HepG2 (cell line): Measurements from ENCODE around the gene NUP88. TPM values are rescaled to one million over a fixed set of nuclear protein-coding genes. Genes with fewer than 3 reads are reported as not detected.

Source experiments
- CHD4 ChIP-seq: fragments of 200-600 bp; sonication (generic); IDR thresholded peaks from 2 replicates; pipeline ENCODE4 v1.7.0; 2017; ENCODE audit warnings: mild to moderate bottlenecking, low read length, borderline replicate concordance
- DR1 ChIP-seq: sonication (generic); formaldehyde crosslinking; IDR thresholded peaks from 2 replicates; pipeline ENCODE4 v1.8.0; 2021; ENCODE audit warnings: mild to moderate bottlenecking, missing genetic modification reagents, inconsistent platforms
- KLF13 ChIP-seq: sonication (generic); formaldehyde crosslinking; IDR thresholded peaks from 2 replicates; pipeline ENCODE4 v1.4.0; 2020; ENCODE audit warnings: mild to moderate bottlenecking, missing genetic modification reagents
- POGZ ChIP-seq: sonication (generic); formaldehyde crosslinking; IDR thresholded peaks from 2 replicates; pipeline ENCODE4 v1.4.0; 2020; ENCODE audit warnings: mild to moderate bottlenecking, missing genetic modification reagents
- RNF2 ChIP-seq: fragments of 450-650 bp; conservative IDR thresholded peaks from 2 replicates; pipeline ENCODE4 v1.6.1; 2016; ENCODE audit warnings: low read depth
- SKI ChIP-seq: fragments of 450-650 bp; IDR thresholded peaks from one replicate; pipeline ENCODE4 v1.6.1; 2018; ENCODE audit warnings: mild to moderate bottlenecking; ENCODE audit not compliant: partially characterized antibody
- XBP1 ChIP-seq: sonication (generic); formaldehyde crosslinking; IDR thresholded peaks from 2 replicates; pipeline ENCODE4 v1.5.0; 2020; ENCODE audit warnings: missing genetic modification reagents
- ZNF207 ChIP-seq: fragments of 450-650 bp; IDR thresholded peaks from 2 replicates; pipeline ENCODE4 v1.6.1; 2016; ENCODE audit warnings: antibody characterized with exemption, borderline replicate concordance
- ZNF33B ChIP-seq: sonication (generic); formaldehyde crosslinking; IDR thresholded peaks from 2 replicates; pipeline ENCODE4 v1.5.1; 2020; ENCODE audit warnings: mild to moderate bottlenecking, missing genetic modification reagents
- ZNF383 ChIP-seq: sonication (generic); formaldehyde crosslinking; IDR thresholded peaks from 2 replicates; pipeline ENCODE4 v1.4.0; 2020; ENCODE audit warnings: missing genetic modification reagents, mild to moderate bottlenecking, borderline replicate concordance
- ZNF746 ChIP-seq: sonication (generic); formaldehyde crosslinking; IDR thresholded peaks from 2 replicates; pipeline ENCODE4 v1.8.0; 2022; ENCODE audit warnings: mild to moderate bottlenecking, missing genetic modification reagents
- ZNF775 ChIP-seq: sonication (generic); formaldehyde crosslinking; IDR thresholded peaks from 2 replicates; pipeline ENCODE4 v1.4.0; 2020; ENCODE audit warnings: missing genetic modification reagents, mild to moderate bottlenecking, moderate library complexity, borderline replicate concordance
- polyA plus RNA-seq, 8 experiments: library from polyadenylated mRNA; depleted of rRNA in 3 of 8; stranded (reverse) in 7 of 8; unstranded in 1 of 8; fragments of >200 nt; fragmentation: Illumina TruSeq in 4 of 8; extraction: Trizol in 4 of 8; gene quantifications; 2 replicates each; pipeline versions ENCODE4 v1.2.1 to v1.2.3, GENCODE V29; 2011 to 2016; ENCODE audit warnings: low read depth in 4 of 8, missing spikeins in 1 of 8, mixed read lengths in 1 of 8; ENCODE audit not compliant: insufficient read depth in 1 of 8
- total RNA-seq, 5 experiments: library from RNA; depleted of rRNA; stranded (reverse); fragments of >200 nt; fragmentation: Illumina TruSeq; extraction: Trizol; gene quantifications; 2 replicates each; pipeline ENCODE4 v1.2.3, GENCODE V29; 2016; ENCODE audit warnings: low read depth in 1 of 5
- TF ChIP-seq, protein P1 (sequence below): sonication (generic); formaldehyde crosslinking; conservative IDR thresholded peaks from 2 replicates; pipeline ENCODE4 v1.8.0; 2022; ENCODE audit warnings: mild to moderate bottlenecking, moderate library complexity, missing genetic modification reagents
- TF ChIP-seq, protein P2 (sequence below): sonication (generic); formaldehyde crosslinking; IDR thresholded peaks from 2 replicates; pipeline ENCODE4 v1.4.0; 2020; ENCODE audit warnings: mild to moderate bottlenecking, low read depth, missing genetic modification reagents
- TF ChIP-seq, protein P3 (sequence below): sonication (generic); formaldehyde crosslinking; IDR thresholded peaks from 2 replicates; pipeline ENCODE4 v1.5.1; 2020; ENCODE audit warnings: mild to moderate bottlenecking, missing genetic modification reagents, moderate library complexity
- TF ChIP-seq, protein P4 (sequence below): sonication (generic); formaldehyde crosslinking; IDR thresholded peaks from 2 replicates; pipeline ENCODE4 v1.4.0; 2020; ENCODE audit warnings: missing genetic modification reagents, low read depth, mild to moderate bottlenecking, borderline replicate concordance
- TF ChIP-seq, protein P5 (sequence below): sonication (generic); formaldehyde crosslinking; IDR thresholded peaks from 2 replicates; pipeline ENCODE4 v1.4.0; 2020; ENCODE audit warnings: mild to moderate bottlenecking, missing genetic modification reagents, borderline replicate concordance
- TF ChIP-seq, protein P6 (sequence below): sonication (generic); formaldehyde crosslinking; IDR thresholded peaks from 2 replicates; pipeline ENCODE4; 2020; ENCODE audit warnings: missing genetic modification reagents, mild to moderate bottlenecking, borderline replicate concordance

Gene NUP88
- total and polyA plus RNA-seq, 2 of the 13 experiments (the other 11 are each of a cell fraction or from before 2014, with no cell fraction given), result 48.2 to 130 TPM

DNA sequence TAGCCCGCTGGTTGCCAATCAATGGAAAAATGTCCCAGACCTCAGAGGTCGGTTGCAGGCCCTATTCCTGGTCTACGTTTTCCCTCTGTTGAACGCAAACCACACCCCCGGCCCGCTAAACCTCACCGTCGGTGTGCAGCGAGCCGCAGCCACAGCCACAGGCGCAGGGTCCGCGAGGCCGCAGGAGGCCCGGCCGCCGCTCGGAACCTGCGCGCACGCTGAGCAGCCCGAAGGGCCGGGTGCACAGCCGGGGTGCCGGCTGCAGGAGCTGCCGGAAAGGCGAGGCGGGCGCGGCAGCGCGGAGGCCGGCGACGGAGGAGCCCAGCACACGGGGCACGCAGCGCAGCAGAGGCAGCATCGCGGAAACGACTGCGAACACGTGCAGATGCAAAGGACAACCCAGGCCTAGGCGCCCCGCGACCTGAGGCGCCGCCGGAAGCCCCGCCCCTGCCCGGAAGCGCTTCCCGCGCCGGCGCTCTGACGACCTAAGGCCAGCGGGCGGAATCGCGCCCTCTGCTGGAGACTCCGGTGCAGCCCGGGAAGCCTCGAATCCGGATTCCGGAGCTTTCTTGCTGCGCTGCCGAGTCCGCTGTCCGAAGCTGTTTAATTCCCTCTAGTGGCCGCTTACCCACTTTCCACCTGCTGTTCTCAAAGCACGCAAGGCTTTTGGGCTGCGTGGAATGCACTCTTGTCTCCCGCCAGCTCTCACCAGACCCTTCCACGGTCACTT, 19.4 kb upstream of the NUP88 start, which contains the start of gene C1QBP (continued):
- TF ChIP-seq, protein P1, sequence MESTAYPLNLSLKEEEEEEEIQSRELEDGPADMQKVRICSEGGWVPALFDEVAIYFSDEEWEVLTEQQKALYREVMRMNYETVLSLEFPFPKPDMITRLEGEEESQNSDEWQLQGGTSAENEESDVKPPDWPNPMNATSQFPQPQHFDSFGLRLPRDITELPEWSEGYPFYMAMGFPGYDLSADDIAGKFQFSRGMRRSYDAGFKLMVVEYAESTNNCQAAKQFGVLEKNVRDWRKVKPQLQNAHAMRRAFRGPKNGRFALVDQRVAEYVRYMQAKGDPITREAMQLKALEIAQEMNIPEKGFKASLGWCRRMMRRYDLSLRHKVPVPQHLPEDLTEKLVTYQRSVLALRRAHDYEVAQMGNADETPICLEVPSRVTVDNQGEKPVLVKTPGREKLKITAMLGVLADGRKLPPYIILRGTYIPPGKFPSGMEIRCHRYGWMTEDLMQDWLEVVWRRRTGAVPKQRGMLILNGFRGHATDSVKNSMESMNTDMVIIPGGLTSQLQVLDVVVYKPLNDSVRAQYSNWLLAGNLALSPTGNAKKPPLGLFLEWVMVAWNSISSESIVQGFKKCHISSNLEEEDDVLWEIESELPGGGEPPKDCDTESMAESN (CRISPR knock-in tag), result peak; percentile 77
- TF ChIP-seq ZNF775 (CRISPR knock-in tag) (no peak), ZNF207 (no peak), SKI (peak; percentile 28), ZNF33B (CRISPR knock-in tag) (peak; percentile 57; the same call in 1 of the 2 replicates), RNF2 (peak; percentile 97), POGZ (CRISPR knock-in tag) (peak; percentile 93), XBP1 (CRISPR knock-in tag) (peak; percentile 66; the same call in 1 of the 2 replicates), DR1 (CRISPR knock-in tag) (peak; percentile 63; the same call in 1 of the 2 replicates), ZNF746 (CRISPR knock-in tag) (no peak), KLF13 (CRISPR knock-in tag) (no peak), CHD4 (no peak), ZNF383 (no peak)
- TF ChIP-seq, protein P2, sequence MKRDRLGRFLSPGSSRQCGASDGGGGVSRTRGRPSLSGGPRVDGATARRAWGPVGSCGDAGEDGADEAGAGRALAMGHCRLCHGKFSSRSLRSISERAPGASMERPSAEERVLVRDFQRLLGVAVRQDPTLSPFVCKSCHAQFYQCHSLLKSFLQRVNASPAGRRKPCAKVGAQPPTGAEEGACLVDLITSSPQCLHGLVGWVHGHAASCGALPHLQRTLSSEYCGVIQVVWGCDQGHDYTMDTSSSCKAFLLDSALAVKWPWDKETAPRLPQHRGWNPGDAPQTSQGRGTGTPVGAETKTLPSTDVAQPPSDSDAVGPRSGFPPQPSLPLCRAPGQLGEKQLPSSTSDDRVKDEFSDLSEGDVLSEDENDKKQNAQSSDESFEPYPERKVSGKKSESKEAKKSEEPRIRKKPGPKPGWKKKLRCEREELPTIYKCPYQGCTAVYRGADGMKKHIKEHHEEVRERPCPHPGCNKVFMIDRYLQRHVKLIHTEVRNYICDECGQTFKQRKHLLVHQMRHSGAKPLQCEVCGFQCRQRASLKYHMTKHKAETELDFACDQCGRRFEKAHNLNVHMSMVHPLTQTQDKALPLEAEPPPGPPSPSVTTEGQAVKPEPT (CRISPR knock-in tag), result peak; percentile 80; the same call in 1 of the 2 replicates
- TF ChIP-seq, protein P3, sequence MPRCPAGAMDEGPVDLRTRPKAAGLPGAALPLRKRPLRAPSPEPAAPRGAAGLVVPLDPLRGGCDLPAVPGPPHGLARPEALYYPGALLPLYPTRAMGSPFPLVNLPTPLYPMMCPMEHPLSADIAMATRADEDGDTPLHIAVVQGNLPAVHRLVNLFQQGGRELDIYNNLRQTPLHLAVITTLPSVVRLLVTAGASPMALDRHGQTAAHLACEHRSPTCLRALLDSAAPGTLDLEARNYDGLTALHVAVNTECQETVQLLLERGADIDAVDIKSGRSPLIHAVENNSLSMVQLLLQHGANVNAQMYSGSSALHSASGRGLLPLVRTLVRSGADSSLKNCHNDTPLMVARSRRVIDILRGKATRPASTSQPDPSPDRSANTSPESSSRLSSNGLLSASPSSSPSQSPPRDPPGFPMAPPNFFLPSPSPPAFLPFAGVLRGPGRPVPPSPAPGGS, result peak; percentile 92; the same call in 1 of the 2 replicates
- TF ChIP-seq, protein P4, sequence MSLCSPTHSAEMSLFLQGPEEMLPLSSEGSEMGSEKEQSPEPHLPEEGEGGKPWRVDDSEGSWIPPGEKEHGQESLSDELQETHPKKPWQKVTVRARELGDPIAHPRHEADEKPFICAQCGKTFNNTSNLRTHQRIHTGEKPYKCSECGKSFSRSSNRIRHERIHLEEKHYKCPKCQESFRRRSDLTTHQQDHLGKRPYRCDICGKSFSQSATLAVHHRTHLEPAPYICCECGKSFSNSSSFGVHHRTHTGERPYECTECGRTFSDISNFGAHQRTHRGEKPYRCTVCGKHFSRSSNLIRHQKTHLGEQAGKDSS (CRISPR knock-in tag), result peak; percentile 92
- TF ChIP-seq, protein P5, sequence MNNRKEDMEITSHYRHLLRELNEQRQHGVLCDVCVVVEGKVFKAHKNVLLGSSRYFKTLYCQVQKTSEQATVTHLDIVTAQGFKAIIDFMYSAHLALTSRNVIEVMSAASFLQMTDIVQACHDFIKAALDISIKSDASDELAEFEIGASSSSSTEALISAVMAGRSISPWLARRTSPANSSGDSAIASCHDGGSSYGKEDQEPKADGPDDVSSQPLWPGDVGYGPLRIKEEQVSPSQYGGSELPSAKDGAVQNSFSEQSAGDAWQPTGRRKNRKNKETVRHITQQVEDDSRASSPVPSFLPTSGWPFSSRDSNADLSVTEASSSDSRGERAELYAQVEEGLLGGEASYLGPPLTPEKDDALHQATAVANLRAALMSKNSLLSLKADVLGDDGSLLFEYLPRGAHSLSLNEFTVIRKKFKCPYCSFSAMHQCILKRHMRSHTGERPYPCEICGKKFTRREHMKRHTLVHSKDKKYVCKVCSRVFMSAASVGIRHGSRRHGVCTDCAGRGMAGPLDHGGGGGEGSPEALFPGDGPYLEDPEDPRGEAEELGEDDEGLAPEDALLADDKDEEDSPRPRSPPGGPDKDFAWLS, result no peak
- TF ChIP-seq, protein P6, sequence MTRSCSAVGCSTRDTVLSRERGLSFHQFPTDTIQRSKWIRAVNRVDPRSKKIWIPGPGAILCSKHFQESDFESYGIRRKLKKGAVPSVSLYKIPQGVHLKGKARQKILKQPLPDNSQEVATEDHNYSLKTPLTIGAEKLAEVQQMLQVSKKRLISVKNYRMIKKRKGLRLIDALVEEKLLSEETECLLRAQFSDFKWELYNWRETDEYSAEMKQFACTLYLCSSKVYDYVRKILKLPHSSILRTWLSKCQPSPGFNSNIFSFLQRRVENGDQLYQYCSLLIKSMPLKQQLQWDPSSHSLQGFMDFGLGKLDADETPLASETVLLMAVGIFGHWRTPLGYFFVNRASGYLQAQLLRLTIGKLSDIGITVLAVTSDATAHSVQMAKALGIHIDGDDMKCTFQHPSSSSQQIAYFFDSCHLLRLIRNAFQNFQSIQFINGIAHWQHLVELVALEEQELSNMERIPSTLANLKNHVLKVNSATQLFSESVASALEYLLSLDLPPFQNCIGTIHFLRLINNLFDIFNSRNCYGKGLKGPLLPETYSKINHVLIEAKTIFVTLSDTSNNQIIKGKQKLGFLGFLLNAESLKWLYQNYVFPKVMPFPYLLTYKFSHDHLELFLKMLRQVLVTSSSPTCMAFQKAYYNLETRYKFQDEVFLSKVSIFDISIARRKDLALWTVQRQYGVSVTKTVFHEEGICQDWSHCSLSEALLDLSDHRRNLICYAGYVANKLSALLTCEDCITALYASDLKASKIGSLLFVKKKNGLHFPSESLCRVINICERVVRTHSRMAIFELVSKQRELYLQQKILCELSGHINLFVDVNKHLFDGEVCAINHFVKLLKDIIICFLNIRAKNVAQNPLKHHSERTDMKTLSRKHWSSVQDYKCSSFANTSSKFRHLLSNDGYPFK, result peak; percentile 64; the same call in 1 of the 2 replicates
